Measurements from ENCODE around the gene SUGCT. TPM values are rescaled to one million over a fixed set of nuclear protein-coding genes. Genes with fewer than 3 reads are reported as not detected.

Gene SUGCT
- total and polyA plus RNA-seq, 2 of the 8 experiments (the other 6 are each of a cell fraction or from before 2014, with no cell fraction given) = 2.8 to 5.4 TPM

DNA sequence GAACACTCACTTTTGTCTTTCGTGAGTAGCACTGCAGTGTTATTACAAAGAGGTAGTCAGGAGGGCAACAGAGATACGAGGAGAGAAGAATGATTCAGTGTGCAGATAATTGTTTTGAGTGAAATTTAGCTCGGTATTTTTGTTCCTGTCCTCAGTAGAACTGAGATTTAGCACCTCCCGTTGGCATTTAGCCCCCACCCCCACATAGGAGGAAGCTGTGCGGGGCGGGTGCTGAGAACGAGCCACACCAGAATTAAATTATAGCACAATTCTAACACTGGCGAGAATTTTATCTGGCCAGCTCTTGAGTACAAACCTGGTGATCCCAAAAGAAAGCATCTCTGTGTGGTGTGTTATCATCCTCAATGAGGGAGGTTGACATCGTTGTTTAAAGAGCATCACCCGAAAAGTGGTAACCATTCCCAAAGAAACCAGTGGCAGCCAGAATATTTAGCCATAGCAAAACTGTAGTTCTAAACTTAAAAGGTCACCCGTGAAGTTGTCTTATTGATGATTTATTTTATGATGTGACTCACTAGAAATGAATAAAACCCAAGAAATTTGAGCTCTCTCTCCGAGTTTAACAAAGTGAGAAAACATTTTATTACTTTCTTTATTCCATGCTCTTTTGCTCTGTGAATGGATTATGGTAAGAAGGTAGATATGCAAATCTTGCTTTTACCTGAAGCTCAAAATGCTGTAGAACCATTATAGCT, 612.2 kb downstream of the SUGCT start:
- WGBS, 2 experiments (ENCODE audit: extremely low coverage in 1 of 2, insufficient coverage in 1 of 2, insufficient read length in 1 of 2, insufficient replicate concordance in 2 of 2, low coverage in 1 of 2, low lambda C conversion rate in 2 of 2, missing lambda C conversion rate in 1 of 2) = 82% methylated on average over 12 of the region's 12 CpGs; no CpG with 5 or more reads in 1 of the 2 experiments
- H4K8ac ChIP-seq (ENCODE audit: extremely low read depth, insufficient read depth, low read length) = no peak overlapping the region
- no peaks in the 10 kb centered on the region for H3K9me3 ChIP-seq (ENCODE audit: insufficient read depth in 2 of 2, low read depth in 1 of 2, low read length in 1 of 2)
- no peaks in the 10 kb centered on the region for H3K23me2 ChIP-seq (ENCODE audit: low read depth, low read length)
- H4K91ac ChIP-seq (replicated peaks; ENCODE audit: insufficient read length, low read length) = no peak overlapping the region
- no peak overlapping the region for H3K4me3 ChIP-seq (ENCODE audit: extremely low read depth in 1 of 4, insufficient read depth in 2 of 4, low read depth in 3 of 4, low read length in 4 of 4)
- no peaks in the 10 kb centered on the region for H3K27me3 ChIP-seq (replicated peaks in 1 of 4; ENCODE audit: control insufficient read depth in 3 of 4, extremely low read depth in 1 of 4, insufficient read depth in 3 of 4, low read length in 3 of 4)
- no peaks in the 10 kb centered on the region for H3K79me1 ChIP-seq (ENCODE audit: low read depth, low read length)
- no peak overlapping the region for H3K23ac ChIP-seq (ENCODE audit: insufficient read length)
- ChIA-PET POLR2A (ENCODE audit: partially characterized antibody) (interaction anchor here (1.6 kb wide), 1 partner anchor 9 kb away, joined by 5 read pairs; no protein-coding TSS in a partner anchor), CTCF (ENCODE audit: partially characterized antibody) (interaction anchor here (1.4 kb wide), 1 partner anchor 16 kb away, joined by 3 read pairs; no protein-coding TSS in a partner anchor)
- H3K56ac ChIP-seq (replicated peaks; ENCODE audit: insufficient read length, low read depth, low read length) = no peak overlapping the region
- H2AK5ac ChIP-seq (ENCODE audit: low read depth, low read length) = no peak overlapping the region
- H2AFZ ChIP-seq (ENCODE audit: low read length) = no peak overlapping the region
- H3K4me2 ChIP-seq (ENCODE audit: insufficient read depth in 1 of 2, low read depth in 2 of 2, low read length in 2 of 2) = no peak overlapping the region
- no peak overlapping the region for H4K5ac ChIP-seq (ENCODE audit: insufficient read length, low read depth, low read length)
- H2BK120ac ChIP-seq (replicated peaks; ENCODE audit: low read depth, low read length) = no peak overlapping the region
- H3K18ac ChIP-seq (ENCODE audit: extremely low read depth, low read length) = no peak overlapping the region
- H3K79me2 ChIP-seq (ENCODE audit: control insufficient read depth in 1 of 2, insufficient read depth in 2 of 2, low read length in 2 of 2) = no peaks in the 10 kb centered on the region
- H2BK5ac ChIP-seq (ENCODE audit: low read depth, low read length) = no peak overlapping the region
- H2BK12ac ChIP-seq (ENCODE audit: low read depth, low read length) = no peak overlapping the region
- no peaks in the 10 kb centered on the region for H3K36me3 ChIP-seq (ENCODE audit: control insufficient read depth in 2 of 4, insufficient read depth in 4 of 4, low read length in 3 of 4)
- DNase-seq (ENCODE audit: low read depth in 1 of 2, low spot score in 2 of 2) = no peak
- peaks cover 0 to 5% (median 2%) of the 10 kb centered on the region in 4 experiments; a peak in 3 of 7 replicates for H3K4me1 ChIP-seq (replicated peaks in 1 of 4; ENCODE audit: control insufficient read depth in 3 of 4, insufficient read depth in 4 of 4, low read length in 3 of 4)
- H2BK15ac ChIP-seq (ENCODE audit: low read length) = no peak overlapping the region
- no peak overlapping the region for H3K14ac ChIP-seq (ENCODE audit: insufficient read length)
- H3K27ac ChIP-seq (ENCODE audit: low read depth, low read length) = no peak overlapping the region
- H3K4ac ChIP-seq (replicated peaks; ENCODE audit: insufficient read length, low read depth, low read length) = no peak overlapping the region
- H2BK20ac ChIP-seq (ENCODE audit: low read length) = no peak overlapping the region
- no peaks in the 10 kb centered on the region for H4K20me1 ChIP-seq (replicated peaks in 1 of 2; ENCODE audit: control insufficient read depth in 1 of 2, insufficient read depth in 2 of 2, low read length in 2 of 2)
- no peak overlapping the region for H3K9ac ChIP-seq (replicated peaks in 1 of 4; ENCODE audit: extremely low read depth in 1 of 4, low read depth in 3 of 4, low read length in 3 of 4)
- TF ChIP-seq, protein P1, sequence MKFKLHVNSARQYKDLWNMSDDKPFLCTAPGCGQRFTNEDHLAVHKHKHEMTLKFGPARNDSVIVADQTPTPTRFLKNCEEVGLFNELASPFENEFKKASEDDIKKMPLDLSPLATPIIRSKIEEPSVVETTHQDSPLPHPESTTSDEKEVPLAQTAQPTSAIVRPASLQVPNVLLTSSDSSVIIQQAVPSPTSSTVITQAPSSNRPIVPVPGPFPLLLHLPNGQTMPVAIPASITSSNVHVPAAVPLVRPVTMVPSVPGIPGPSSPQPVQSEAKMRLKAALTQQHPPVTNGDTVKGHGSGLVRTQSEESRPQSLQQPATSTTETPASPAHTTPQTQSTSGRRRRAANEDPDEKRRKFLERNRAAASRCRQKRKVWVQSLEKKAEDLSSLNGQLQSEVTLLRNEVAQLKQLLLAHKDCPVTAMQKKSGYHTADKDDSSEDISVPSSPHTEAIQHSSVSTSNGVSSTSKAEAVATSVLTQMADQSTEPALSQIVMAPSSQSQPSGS (IDR thresholded peaks at IDR 0.05; ENCODE audit: low read length) = no peak
- TF ChIP-seq, protein P2, sequence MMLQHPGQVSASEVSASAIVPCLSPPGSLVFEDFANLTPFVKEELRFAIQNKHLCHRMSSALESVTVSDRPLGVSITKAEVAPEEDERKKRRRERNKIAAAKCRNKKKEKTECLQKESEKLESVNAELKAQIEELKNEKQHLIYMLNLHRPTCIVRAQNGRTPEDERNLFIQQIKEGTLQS (IDR thresholded peaks at IDR 0.05; ENCODE audit: insufficient read depth, low read depth, low read length) = no peak
- TF ChIP-seq CHD1 (IDR thresholded peaks at IDR 0.05; ENCODE audit: low read depth, low read length) (no peak), CREB1 (IDR thresholded peaks at IDR 0.05) (no peak)
- no peak for FAIRE-seq
